Measurements from ENCODE around the gene WDFY4.

The WDFY4 gene

GRCh38 chr10:48661441-48661840 lies 23.2 kb upstream of the WDFY4 start:
- TF ChIP-seq CTCF (IDR thresholded peaks at IDR 0.05; ENCODE audit: low read depth, low read length): no peak
- H3K4me3 ChIP-seq (replicated peaks in 1 of 2; ENCODE audit: low read depth in 2 of 2, low read length in 2 of 2): no peak overlapping the region
- DNase-seq (ENCODE audit: low read depth in 2 of 2): no peak

- no peak overlapping the region for H3K4me3 ChIP-seq (replicated peaks in 1 of 2; ENCODE audit: low read depth in 2 of 2, low read length in 2 of 2)
- no peak for TF ChIP-seq CTCF (IDR thresholded peaks at IDR 0.05; ENCODE audit: low read depth, low read length)
- DNase-seq (ENCODE audit: low read depth in 2 of 2): no peak
These were observed 16.6 kb upstream of the WDFY4 start for GRCh38 chr10:48667960-48668590.

GRCh38 chr10:48670978-48671913 lies 13.4 kb upstream of the WDFY4 start:
- no peak for TF ChIP-seq CTCF (IDR thresholded peaks at IDR 0.05; ENCODE audit: low read depth, low read length)
- no peak for DNase-seq (ENCODE audit: low read depth in 2 of 2)
- H3K4me3 ChIP-seq (replicated peaks in 1 of 2; ENCODE audit: low read depth in 2 of 2, low read length in 2 of 2): no peak overlapping the region

GRCh38 chr10:48671914-48672595 lies 12.6 kb upstream of the WDFY4 start:
- no peak overlapping the region for H3K4me3 ChIP-seq (replicated peaks in 1 of 2; ENCODE audit: low read depth in 2 of 2, low read length in 2 of 2)
- no peak for DNase-seq (ENCODE audit: low read depth in 2 of 2)
- TF ChIP-seq CTCF (IDR thresholded peaks at IDR 0.05; ENCODE audit: low read depth, low read length): no peak

- DNase-seq (ENCODE audit: low read depth in 2 of 2): no peak
- no peak for TF ChIP-seq CTCF (IDR thresholded peaks at IDR 0.05; ENCODE audit: low read depth, low read length)
- H3K4me3 ChIP-seq (replicated peaks in 1 of 2; ENCODE audit: low read depth in 2 of 2, low read length in 2 of 2): no peak overlapping the region
These were observed 11.9 kb upstream of the WDFY4 start for GRCh38 chr10:48672596-48673265.

GRCh38 chr10:48677625-48678024 lies 7.0 kb upstream of the WDFY4 start:
- H3K4me3 ChIP-seq (replicated peaks in 1 of 2; ENCODE audit: low read depth in 2 of 2, low read length in 2 of 2): no peak overlapping the region
- no peak for DNase-seq (ENCODE audit: low read depth in 2 of 2)

More at GRCh38 chr10:48677625-48678024, 7.0 kb upstream of the WDFY4 start:
- no peak for TF ChIP-seq CTCF (IDR thresholded peaks at IDR 0.05; ENCODE audit: low read depth, low read length)

Measured in cardiac fibroblast (primary cell).